Fibroblast of pulmonary artery (primary cell): ENCODE results near the gene HTR3E.

Experiments
- DNase-seq: peaks from one replicate; pipeline ENCODE4 v3.0.0-alpha.2; 2010; ENCODE audit warnings: low read depth
- H3K4me3 ChIP-seq: replicated peaks from 2 replicates; pipeline ENCODE4 v1.5.1; 2011; ENCODE audit warnings: low read depth, mild to moderate bottlenecking, control low read depth, low read length, moderate library complexity
- TF ChIP-seq, protein P1 (sequence below): IDR thresholded peaks from 2 replicates; pipeline ENCODE4 v1.5.1; 2011; ENCODE audit warnings: mild to moderate bottlenecking, control low read depth, low read length, inconsistent platforms; ENCODE audit errors: missing control alignments

Gene HTR3E

DNA sequence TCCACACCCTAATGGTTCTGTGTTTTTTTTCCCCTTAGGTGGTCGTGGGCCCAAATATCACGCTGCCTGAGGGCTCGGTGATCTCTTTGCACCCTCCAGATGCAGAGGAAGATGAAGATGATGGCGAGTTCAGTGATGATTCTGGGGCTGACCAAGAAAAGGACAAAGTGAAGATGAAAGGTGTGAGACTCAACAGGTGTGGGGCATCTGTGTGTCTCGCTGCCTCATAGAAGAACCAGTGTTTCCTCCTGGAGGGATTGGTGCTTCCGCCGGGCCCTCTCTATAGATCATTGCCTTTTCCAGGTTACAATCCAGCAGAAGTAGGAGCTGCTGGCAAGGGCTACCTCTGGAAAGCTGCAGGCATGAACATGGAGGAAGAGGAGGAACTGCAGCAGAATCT lies 45.3 kb downstream of the HTR3E start:
- H3K4me3 ChIP-seq, result no peak overlapping the region
- TF ChIP-seq, protein P1, sequence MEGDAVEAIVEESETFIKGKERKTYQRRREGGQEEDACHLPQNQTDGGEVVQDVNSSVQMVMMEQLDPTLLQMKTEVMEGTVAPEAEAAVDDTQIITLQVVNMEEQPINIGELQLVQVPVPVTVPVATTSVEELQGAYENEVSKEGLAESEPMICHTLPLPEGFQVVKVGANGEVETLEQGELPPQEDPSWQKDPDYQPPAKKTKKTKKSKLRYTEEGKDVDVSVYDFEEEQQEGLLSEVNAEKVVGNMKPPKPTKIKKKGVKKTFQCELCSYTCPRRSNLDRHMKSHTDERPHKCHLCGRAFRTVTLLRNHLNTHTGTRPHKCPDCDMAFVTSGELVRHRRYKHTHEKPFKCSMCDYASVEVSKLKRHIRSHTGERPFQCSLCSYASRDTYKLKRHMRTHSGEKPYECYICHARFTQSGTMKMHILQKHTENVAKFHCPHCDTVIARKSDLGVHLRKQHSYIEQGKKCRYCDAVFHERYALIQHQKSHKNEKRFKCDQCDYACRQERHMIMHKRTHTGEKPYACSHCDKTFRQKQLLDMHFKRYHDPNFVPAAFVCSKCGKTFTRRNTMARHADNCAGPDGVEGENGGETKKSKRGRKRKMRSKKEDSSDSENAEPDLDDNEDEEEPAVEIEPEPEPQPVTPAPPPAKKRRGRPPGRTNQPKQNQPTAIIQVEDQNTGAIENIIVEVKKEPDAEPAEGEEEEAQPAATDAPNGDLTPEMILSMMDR, result no peak
- no peak for DNase-seq

DNA sequence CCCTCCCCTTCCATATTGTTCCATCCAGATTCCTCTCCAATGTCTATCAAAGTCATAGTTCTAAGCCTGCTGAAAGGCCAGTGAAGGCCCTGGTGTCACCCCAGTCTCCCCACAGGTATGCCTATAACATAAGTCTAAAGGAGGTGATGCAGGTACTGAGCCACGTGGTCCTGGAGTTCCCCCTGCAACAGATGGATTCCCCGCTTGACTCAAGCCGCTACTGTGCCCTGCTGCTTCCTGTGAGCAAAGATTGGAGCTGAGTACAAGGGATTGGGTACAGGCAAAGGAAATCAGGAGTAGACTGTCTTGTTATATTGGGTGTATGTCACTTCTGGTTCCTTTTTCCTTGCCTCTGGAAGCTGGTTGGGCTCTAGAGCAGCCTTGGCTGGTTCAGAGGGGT lies 46.5 kb downstream of the HTR3E start:
- DNase-seq, result no peak
- TF ChIP-seq, protein P1, result no peak
- H3K4me3 ChIP-seq, result no peak overlapping the region

DNA sequence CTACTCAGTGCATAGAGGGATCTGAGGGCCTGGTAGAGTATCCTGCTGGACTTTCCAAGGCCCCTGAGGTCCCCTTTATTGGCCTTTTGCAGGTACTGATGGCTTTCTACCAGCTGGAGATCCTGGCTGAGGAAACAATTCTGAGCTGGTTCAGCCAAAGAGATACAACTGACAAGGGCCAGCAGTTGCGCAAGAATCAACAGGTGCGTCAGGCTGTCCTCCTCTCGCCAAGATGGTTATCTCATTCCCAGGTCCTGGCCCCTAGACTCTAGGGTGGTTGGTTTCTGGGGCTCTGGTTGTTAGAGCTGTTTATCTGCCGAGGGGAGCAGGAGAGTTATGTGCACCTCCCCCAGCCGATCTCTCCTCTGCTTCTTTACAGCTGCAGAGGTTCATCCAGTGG lies 47.6 kb downstream of the HTR3E start:
- DNase-seq, result no peak
- TF ChIP-seq, protein P1, result no peak
- H3K4me3 ChIP-seq, result no peak overlapping the region

DNA sequence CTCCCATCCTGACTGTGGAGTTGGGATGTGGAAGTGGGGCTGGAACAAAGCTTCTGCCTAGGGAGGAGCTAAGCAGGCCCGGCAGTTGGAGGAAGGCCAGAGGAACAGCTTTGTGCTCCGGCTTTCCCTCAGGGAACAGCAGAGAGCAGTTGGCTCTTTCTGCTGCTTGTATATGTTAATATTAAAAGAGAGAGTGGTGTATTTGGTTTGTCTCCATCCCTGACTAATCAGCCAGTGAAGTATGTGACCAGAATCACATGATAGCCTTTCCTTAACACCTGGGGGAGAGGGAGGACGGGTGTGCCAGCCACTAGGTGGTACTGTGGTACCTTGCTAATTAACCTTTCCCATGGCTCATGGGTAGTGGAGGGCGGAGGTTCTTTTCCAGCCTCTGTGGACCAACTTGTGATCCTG lies 48.3 kb downstream of the HTR3E start:
- TF ChIP-seq, protein P1, result peak; percentile 55
- peak; percentile 74 for DNase-seq
- no peak overlapping the region for H3K4me3 ChIP-seq

DNA sequence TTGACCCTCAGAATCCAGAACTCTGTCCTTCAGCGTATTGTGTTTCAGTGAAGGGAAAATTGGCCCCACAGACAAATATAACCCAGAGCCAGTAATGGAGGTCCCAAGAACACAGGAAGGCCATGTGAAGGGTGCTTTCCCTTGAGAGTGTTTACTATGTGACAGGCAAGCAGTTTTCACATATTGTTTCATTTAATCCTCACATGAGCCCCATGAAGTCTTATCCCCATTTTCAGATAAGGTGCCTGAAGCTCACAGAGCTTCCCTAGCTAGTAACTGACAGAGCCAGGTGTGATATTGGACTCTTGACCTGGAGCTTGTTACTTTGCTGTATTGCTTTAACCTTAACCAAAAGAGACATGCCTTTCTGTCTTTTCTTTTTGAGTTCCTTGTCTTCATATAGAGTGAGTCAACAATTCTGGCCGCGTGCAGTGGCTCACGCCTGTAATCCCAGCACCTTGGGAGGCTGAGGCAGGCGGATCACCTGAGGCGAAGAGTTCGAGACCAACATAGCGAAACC lies 48.9 kb downstream of the HTR3E start:
- H3K4me3 ChIP-seq, result no peak overlapping the region
- TF ChIP-seq, protein P1, result no peak
- DNase-seq, result no peak

DNA sequence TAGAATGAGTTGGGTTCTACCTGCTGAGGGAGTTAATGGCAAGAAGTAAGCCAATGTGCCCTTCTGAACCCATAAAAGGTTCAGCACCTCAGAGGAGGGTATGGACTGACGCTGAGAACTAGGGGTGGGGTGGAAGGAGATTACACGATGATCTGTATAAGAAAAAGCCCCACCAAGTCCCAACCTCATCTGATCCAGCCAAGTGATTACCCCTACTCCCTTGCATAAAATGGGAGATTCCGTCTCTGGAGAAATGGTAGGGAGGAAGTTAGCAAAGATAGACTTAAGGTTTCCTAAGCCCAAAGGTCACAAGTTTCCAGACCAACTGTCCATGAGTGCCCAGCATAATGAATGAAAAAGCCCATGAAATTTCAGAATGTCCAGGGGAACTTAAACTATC lies 51.2 kb downstream of the HTR3E start:
- DNase-seq, result no peak
- TF ChIP-seq, protein P1, result no peak
- H3K4me3 ChIP-seq, result no peak overlapping the region

DNA sequence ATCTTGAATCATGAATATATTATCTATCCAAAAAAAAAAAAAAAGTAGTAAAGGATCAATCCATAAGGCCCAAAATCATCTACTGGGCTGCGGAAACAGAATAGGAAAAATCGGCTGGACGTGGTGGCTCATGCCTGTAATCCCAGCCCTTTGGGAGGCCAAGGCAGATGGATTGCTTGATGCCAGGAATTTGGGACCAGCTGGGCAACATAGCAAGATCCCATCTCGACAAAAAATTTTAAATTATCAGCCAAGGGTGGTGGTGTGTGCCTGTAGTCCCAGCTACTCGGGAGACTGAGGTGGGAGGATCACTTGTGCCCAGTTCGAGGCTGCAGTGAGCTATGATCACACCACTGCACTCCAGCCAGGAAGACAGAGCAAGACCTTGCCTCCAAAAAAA lies 52.3 kb downstream of the HTR3E start:
- no peak for DNase-seq
- H3K4me3 ChIP-seq, result no peak overlapping the region
- TF ChIP-seq, protein P1, result no peak
